IMR-90 (cell line): ENCODE measurements around the gene SMIM9. TPM values are rescaled to one million over a fixed set of nuclear protein-coding genes. Genes with fewer than 3 reads are reported as not detected.

Source experiments
- ATAC-seq: fragments of 200-7000 bp; cut with Tn5 transposase; 2 replicates; pipeline ENCODE4 v1.9.1; 2020; ENCODE audit warnings: low read depth, mild to moderate bottlenecking, moderate library complexity
- BruUV-seq: library from RNA; stranded (reverse); fragments of 400-500 nt; replicated peaks from 2 replicates; lab custom pipeline; 2021; lab: Mats Ljungman, UMichigan
- CTCF ChIA-PET: fragments of 300-600 bp; formaldehyde crosslinking; extraction: SDS; loops from one replicate; lab custom pipeline; 2021; ENCODE audit warnings: antibody characterized with exemption; lab: Yijun Ruan, JAX
- POLR2A ChIA-PET: fragments of 300-600 bp; sonication (Branson Sonifier 250); formaldehyde crosslinking; loops from one replicate; lab custom pipeline; 2022; ENCODE audit warnings: antibody characterized with exemption; ENCODE audit not compliant: unreplicated experiment; lab: Charles Lee
- DNase-seq: peaks from one replicate; pipeline ENCODE4 v3.0.0; 2013
- H2AFZ ChIP-seq: replicated peaks from 2 replicates; pipeline ENCODE3; 2013; ENCODE audit warnings: low read length, mild to moderate bottlenecking; ENCODE audit not compliant: poor library complexity
- H2AK5ac ChIP-seq: 2 replicates; pipeline ENCODE4 v1.6.1; 2013; ENCODE audit warnings: low read depth, low read length, inconsistent platforms
- H2AK9ac ChIP-seq: replicated peaks from 2 replicates; pipeline ENCODE3; 2013; ENCODE audit warnings: mild to moderate bottlenecking, low read depth, low read length, moderate library complexity; ENCODE audit not compliant: poor library complexity
- H2BK120ac ChIP-seq: 2 replicates; pipeline ENCODE4 v1.6.1; 2013; ENCODE audit warnings: low read depth, low read length, inconsistent platforms
- H2BK15ac ChIP-seq: 3 replicates; pipeline ENCODE4 v1.6.1; 2013; ENCODE audit warnings: low read depth, low read length, inconsistent platforms
- H2BK20ac ChIP-seq: 2 replicates; pipeline ENCODE4 v1.6.1; 2013; ENCODE audit warnings: low read depth, mild to moderate bottlenecking, inconsistent platforms, low read length, moderate library complexity
- H2BK5ac ChIP-seq: 2 replicates; pipeline ENCODE4 v1.6.1; 2013; ENCODE audit warnings: mild to moderate bottlenecking, low read depth, low read length, inconsistent platforms; ENCODE audit not compliant: poor library complexity, severe bottlenecking
- H3K14ac ChIP-seq: replicated peaks from 2 replicates; pipeline ENCODE4 v1.6.1; 2013; ENCODE audit warnings: low read depth, low read length, inconsistent platforms
- H3K18ac ChIP-seq: 2 replicates; pipeline ENCODE4 v1.6.1; 2013; ENCODE audit warnings: low read depth, low read length, control low read depth
- H3K23ac ChIP-seq: 2 replicates; pipeline ENCODE4 v1.6.1; 2013; ENCODE audit warnings: low read depth, low read length, inconsistent platforms
- H3K27ac ChIP-seq: 2 replicates; pipeline ENCODE4 v1.5.1; 2013; ENCODE audit warnings: mild to moderate bottlenecking, control low read depth, low read length; ENCODE audit not compliant: insufficient read depth
- H3K27me3 ChIP-seq: 2 replicates; pipeline ENCODE4 v1.6.1; 2013; ENCODE audit warnings: low read length; ENCODE audit not compliant: control insufficient read depth, insufficient read depth
- H3K36me3 ChIP-seq: 2 replicates; pipeline ENCODE4 v1.6.1; 2013; ENCODE audit warnings: low read length, mixed read lengths; ENCODE audit not compliant: control insufficient read depth, insufficient read depth
- H3K4ac ChIP-seq: 2 replicates; pipeline ENCODE4 v1.6.1; 2013; ENCODE audit warnings: low read depth, low read length, inconsistent platforms
- H3K4me1 ChIP-seq: 2 replicates; pipeline ENCODE4 v1.6.1; 2013; ENCODE audit warnings: low read length, mixed read lengths; ENCODE audit not compliant: control insufficient read depth, insufficient read depth
- H3K4me2 ChIP-seq: 2 replicates; pipeline ENCODE4 v1.6.1; 2013; ENCODE audit warnings: low read depth, mild to moderate bottlenecking, control low read depth, low read length, moderate library complexity
- H3K4me3 ChIP-seq: 2 replicates; pipeline ENCODE4 v1.5.1; 2013; ENCODE audit warnings: low read depth, mild to moderate bottlenecking, control low read depth, low read length, moderate library complexity; ENCODE audit not compliant: insufficient read depth
- H3K56ac ChIP-seq: 2 replicates; pipeline ENCODE4 v1.6.1; 2013; ENCODE audit warnings: low read length, inconsistent platforms; ENCODE audit not compliant: insufficient read depth; ENCODE audit errors: extremely low read depth
- H3K79me1 ChIP-seq, 2 experiments: 2 replicates each; pipeline ENCODE4 v1.6.1; 2013; ENCODE audit warnings: low read length in 2 of 2, inconsistent platforms in 1 of 2, low read depth in 1 of 2
- H3K9ac ChIP-seq: 2 replicates; pipeline ENCODE4 v1.6.1; 2013; ENCODE audit warnings: low read depth, low read length, control low read depth
- H3K9me1 ChIP-seq: 2 replicates; pipeline ENCODE4 v1.6.1; 2013; ENCODE audit warnings: low read length, inconsistent platforms; ENCODE audit not compliant: insufficient read depth
- H3K9me3 ChIP-seq: 2 replicates; pipeline ENCODE4 v1.6.1; 2013; ENCODE audit warnings: low read length; ENCODE audit not compliant: control insufficient read depth, insufficient read depth
- H4K20me1 ChIP-seq: 2 replicates; pipeline ENCODE4 v1.6.1; 2013; ENCODE audit warnings: low read length, inconsistent platforms; ENCODE audit not compliant: insufficient read depth
- H4K5ac ChIP-seq: 2 replicates; pipeline ENCODE4 v1.6.1; 2013; ENCODE audit warnings: mild to moderate bottlenecking, low read depth, low read length, control low read depth
- H4K8ac ChIP-seq, 2 experiments: 2 replicates each; pipeline ENCODE4 v1.6.1; 2013; ENCODE audit warnings: low read depth in 2 of 2, low read length in 2 of 2, control low read depth in 1 of 2, inconsistent platforms in 1 of 2
- H4K91ac ChIP-seq: 2 replicates; pipeline ENCODE4 v1.6.1; 2013; ENCODE audit warnings: low read depth, low read length, inconsistent platforms; ENCODE audit not compliant: insufficient read depth
- BHLHE40 ChIP-seq: fragments of 150-350 bp; IDR thresholded peaks from 2 replicates; pipeline ENCODE4 v1.6.1; 2016; ENCODE audit warnings: mild to moderate bottlenecking, low read depth, low read length
- CHD1 ChIP-seq: IDR thresholded peaks from 2 replicates; pipeline ENCODE4 v1.6.1; 2012; ENCODE audit warnings: low read depth, low read length, improper control_type of control experiment
- MXI1 ChIP-seq: IDR thresholded peaks from 2 replicates; pipeline ENCODE4 v1.6.1; 2012; ENCODE audit warnings: low read depth, mild to moderate bottlenecking, low read length, moderate library complexity, borderline replicate concordance
- NFE2L2 ChIP-seq: fragments of 150-350 bp; IDR thresholded peaks from 2 replicates; pipeline ENCODE4 v1.6.1; 2016; ENCODE audit warnings: low read depth, mild to moderate bottlenecking, low read length
- POLR2A ChIP-seq: IDR thresholded peaks from 2 replicates; pipeline ENCODE4 v1.6.1; 2012; ENCODE audit warnings: mild to moderate bottlenecking, low read depth, low read length
- RAD21 ChIP-seq: IDR thresholded peaks from 2 replicates; pipeline ENCODE4 v1.6.1; 2012; ENCODE audit warnings: low read length, improper control_type of control experiment
- RCOR1 ChIP-seq: IDR thresholded peaks from 2 replicates; pipeline ENCODE4 v1.6.1; 2012; ENCODE audit warnings: mild to moderate bottlenecking, low read length, improper control_type of control experiment; ENCODE audit not compliant: insufficient replicate concordance
- RFX5 ChIP-seq: IDR thresholded peaks from 2 replicates; pipeline ENCODE4 v1.8.0; 2012; ENCODE audit warnings: low read depth, mild to moderate bottlenecking, low read length, moderate library complexity
- SMC3 ChIP-seq: fragments of 150-350 bp; IDR thresholded peaks from 2 replicates; pipeline ENCODE4 v1.6.1; 2016; ENCODE audit warnings: low read depth, mild to moderate bottlenecking, antibody characterized with exemption, low read length, moderate library complexity
- WGBS, 2 experiments: methylation state at CpG; one replicate each; pipeline versions ENCODE4 v1.1.5 to v1.1.7; 2013; ENCODE audit warnings: missing lambda C conversion rate in 2 of 2; ENCODE audit not compliant: insufficient read length in 1 of 2; ENCODE audit errors: extremely low coverage in 2 of 2; 5-methylcytosine and 5-hydroxymethylcytosine counted together
- dilution Hi-C: fragments of 300-500 bp; cut with HindIII; formaldehyde crosslinking; loops from one replicate; pipeline ENCODE4 v1.14.3; 2018; ENCODE audit warnings: low sequenced_read_pairs; ENCODE audit not compliant: unreplicated experiment
- in situ Hi-C: fragments of 300-500 bp; cut with MboI; formaldehyde crosslinking; loops from 3 replicates; pipeline ENCODE4 v1.14.3; 2019; ENCODE audit warnings: low sequenced_read_pairs, inconsistent platforms, mixed read lengths
- intact Hi-C: fragments of 100-400 bp; cut with micrococcal nuclease; formaldehyde crosslinking; loops from 2 replicates; pipeline ENCODE4 v1.10.0; 2022
- polyA plus RNA-seq, 3 experiments: library from polyadenylated mRNA; depleted of rRNA; stranded (reverse); fragments of >200 nt; gene quantifications; 2 replicates each; pipeline ENCODE4 v1.2.3, GENCODE V29; 2012; ENCODE audit warnings: low replicate concordance in 1 of 3
- total RNA-seq: library from RNA; depleted of rRNA; stranded (reverse); fragments of >200 nt; gene quantifications from 2 replicates; pipeline ENCODE4 v1.2.3, GENCODE V29; 2012
- TF ChIP-seq, protein P1 (sequence below): conservative IDR thresholded peaks from 2 replicates; pipeline ENCODE4 v1.5.1; 2012; ENCODE audit warnings: mild to moderate bottlenecking, low read depth, low read length, improper control_type of control experiment
- TF ChIP-seq, protein P2 (sequence below): fragments of 150-350 bp; IDR thresholded peaks from 2 replicates; pipeline ENCODE4 v1.6.1; 2017; ENCODE audit warnings: mild to moderate bottlenecking, antibody characterized with exemption, low read length, low read depth
- TF ChIP-seq, protein P3 (sequence below): fragments of 150-350 bp; IDR thresholded peaks from 2 replicates; pipeline ENCODE4 v1.6.1; 2016; ENCODE audit warnings: low read depth, mild to moderate bottlenecking, low read length, moderate library complexity, borderline replicate concordance

SMIM9 gene
- total and polyA plus RNA-seq, 2 of the 4 experiments (the other 2 are of a cell fraction) = not detected

DNA sequence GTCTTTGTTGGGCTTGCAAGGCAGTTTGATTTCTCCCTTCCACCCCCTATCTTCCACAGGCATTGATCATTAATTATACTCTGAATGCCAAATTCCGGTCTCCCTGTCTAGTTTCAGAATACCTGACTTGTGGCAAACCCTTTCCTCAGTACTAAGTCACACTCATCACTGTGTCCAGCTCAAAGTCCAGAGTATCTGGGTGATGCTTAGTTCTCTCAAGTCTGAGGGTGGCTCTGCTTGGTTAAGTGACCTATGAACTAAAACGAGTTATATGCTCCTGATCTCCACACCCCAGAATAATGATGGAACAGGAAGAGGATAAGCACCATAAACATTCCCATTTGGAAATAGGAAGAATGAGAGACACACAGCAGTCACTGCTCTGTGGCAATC, 6.5 kb downstream of the SMIM9 start:
- Histone ChIP-seq H3K9me3 (no peaks in the 10 kb centered on the region), H3K4me2 (no peak overlapping the region), H4K8ac (no peak overlapping the region), H3K27me3 (no peaks in the 10 kb centered on the region), H3K4me1 (no peaks in the 10 kb centered on the region), H2AK5ac (no peak overlapping the region), H3K36me3 (no peaks in the 10 kb centered on the region), H3K14ac (no peak overlapping the region), H4K91ac (no peak overlapping the region), H3K79me1 (no peaks in the 10 kb centered on the region), H3K9me1 (no peaks in the 10 kb centered on the region), H2BK120ac (no peak overlapping the region), H4K20me1 (no peaks in the 10 kb centered on the region), H2BK15ac (no peak overlapping the region), H3K18ac (no peak overlapping the region), H3K56ac (no peak overlapping the region), H2AK9ac (no peak overlapping the region), H4K5ac (no peak overlapping the region), H3K4me3 (no peak overlapping the region), H2BK5ac (no peak overlapping the region), H3K23ac (no peak overlapping the region), H2AFZ (no peak overlapping the region), H3K9ac (no peak overlapping the region), H3K4ac (no peak overlapping the region), H2BK20ac (no peak overlapping the region), H3K27ac (no peak overlapping the region)
- in situ Hi-C loops = no loop called here
- ATAC-seq (no peak), DNase-seq (no peak)
- ChIA-PET CTCF (no interaction called here), POLR2A (no interaction called here)
- dilution Hi-C loops = no loop called here
- BruUV-seq = no TSS peak
- TF ChIP-seq NFE2L2 (no peak), CHD1 (no peak), SMC3 (no peak), POLR2A (no peak), MXI1 (no peak), RAD21 (no peak), RFX5 (no peak), RCOR1 (no peak), BHLHE40 (no peak)
- TF ChIP-seq, protein P1, sequence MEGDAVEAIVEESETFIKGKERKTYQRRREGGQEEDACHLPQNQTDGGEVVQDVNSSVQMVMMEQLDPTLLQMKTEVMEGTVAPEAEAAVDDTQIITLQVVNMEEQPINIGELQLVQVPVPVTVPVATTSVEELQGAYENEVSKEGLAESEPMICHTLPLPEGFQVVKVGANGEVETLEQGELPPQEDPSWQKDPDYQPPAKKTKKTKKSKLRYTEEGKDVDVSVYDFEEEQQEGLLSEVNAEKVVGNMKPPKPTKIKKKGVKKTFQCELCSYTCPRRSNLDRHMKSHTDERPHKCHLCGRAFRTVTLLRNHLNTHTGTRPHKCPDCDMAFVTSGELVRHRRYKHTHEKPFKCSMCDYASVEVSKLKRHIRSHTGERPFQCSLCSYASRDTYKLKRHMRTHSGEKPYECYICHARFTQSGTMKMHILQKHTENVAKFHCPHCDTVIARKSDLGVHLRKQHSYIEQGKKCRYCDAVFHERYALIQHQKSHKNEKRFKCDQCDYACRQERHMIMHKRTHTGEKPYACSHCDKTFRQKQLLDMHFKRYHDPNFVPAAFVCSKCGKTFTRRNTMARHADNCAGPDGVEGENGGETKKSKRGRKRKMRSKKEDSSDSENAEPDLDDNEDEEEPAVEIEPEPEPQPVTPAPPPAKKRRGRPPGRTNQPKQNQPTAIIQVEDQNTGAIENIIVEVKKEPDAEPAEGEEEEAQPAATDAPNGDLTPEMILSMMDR = no peak
- TF ChIP-seq, protein P2, sequence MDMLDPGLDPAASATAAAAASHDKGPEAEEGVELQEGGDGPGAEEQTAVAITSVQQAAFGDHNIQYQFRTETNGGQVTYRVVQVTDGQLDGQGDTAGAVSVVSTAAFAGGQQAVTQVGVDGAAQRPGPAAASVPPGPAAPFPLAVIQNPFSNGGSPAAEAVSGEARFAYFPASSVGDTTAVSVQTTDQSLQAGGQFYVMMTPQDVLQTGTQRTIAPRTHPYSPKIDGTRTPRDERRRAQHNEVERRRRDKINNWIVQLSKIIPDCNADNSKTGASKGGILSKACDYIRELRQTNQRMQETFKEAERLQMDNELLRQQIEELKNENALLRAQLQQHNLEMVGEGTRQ = no peak
- TF ChIP-seq, protein P3, sequence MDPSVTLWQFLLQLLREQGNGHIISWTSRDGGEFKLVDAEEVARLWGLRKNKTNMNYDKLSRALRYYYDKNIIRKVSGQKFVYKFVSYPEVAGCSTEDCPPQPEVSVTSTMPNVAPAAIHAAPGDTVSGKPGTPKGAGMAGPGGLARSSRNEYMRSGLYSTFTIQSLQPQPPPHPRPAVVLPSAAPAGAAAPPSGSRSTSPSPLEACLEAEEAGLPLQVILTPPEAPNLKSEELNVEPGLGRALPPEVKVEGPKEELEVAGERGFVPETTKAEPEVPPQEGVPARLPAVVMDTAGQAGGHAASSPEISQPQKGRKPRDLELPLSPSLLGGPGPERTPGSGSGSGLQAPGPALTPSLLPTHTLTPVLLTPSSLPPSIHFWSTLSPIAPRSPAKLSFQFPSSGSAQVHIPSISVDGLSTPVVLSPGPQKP = no peak
- no CpG with 5 or more reads among the region's 2 CpGs for WGBS, 2 experiments
- intact Hi-C loops = no loop called here
